Measurements from ENCODE around the gene KCNA10.
A peak's percentile ranks its signal among the peaks of the same experiment; 100 is the strongest.

The KCNA10 gene

GRCh38 chr1:110501488-110502132 is 17.4 kb downstream of the KCNA10 start:
- no peak overlapping the region for H3K4me3 Mint-ChIP-seq
- peaks cover 19% of the 10 kb centered on the region for H3K27me3 Mint-ChIP-seq (ENCODE audit: low read depth)
- no peaks in the 10 kb centered on the region for H3K9me3 Mint-ChIP-seq
- no peak for DNase-seq (ENCODE audit: low spot score)
- H3K27ac Mint-ChIP-seq = no peak overlapping the region
- no peaks in the 10 kb centered on the region for H3K4me1 Mint-ChIP-seq (ENCODE audit: low read depth)
- no peaks in the 10 kb centered on the region for H3K36me3 Mint-ChIP-seq (ENCODE audit: low read depth)

GRCh38 chr1:110498270-110498669 is 20.7 kb downstream of the KCNA10 start:
- no peak for DNase-seq (ENCODE audit: low spot score)
- Mint-ChIP-seq H3K36me3 (ENCODE audit: low read depth) (no peaks in the 10 kb centered on the region), H3K27me3 (ENCODE audit: low read depth) (peaks cover 12% of the 10 kb centered on the region), H3K4me1 (ENCODE audit: low read depth) (no peaks in the 10 kb centered on the region), H3K4me3 (no peak overlapping the region), H3K9me3 (no peaks in the 10 kb centered on the region), H3K27ac (no peak overlapping the region)

GRCh38 chr1:110495926-110496600 is 22.9 kb downstream of the KCNA10 start:
- no peaks in the 10 kb centered on the region for H3K4me1 Mint-ChIP-seq (ENCODE audit: low read depth)
- DNase-seq (ENCODE audit: low spot score) = peak; percentile 61
- H3K4me3 Mint-ChIP-seq = no peak overlapping the region
- H3K27ac Mint-ChIP-seq = no peak overlapping the region
- no peaks in the 10 kb centered on the region for H3K9me3 Mint-ChIP-seq
- no peaks in the 10 kb centered on the region for H3K36me3 Mint-ChIP-seq (ENCODE audit: low read depth)
- no peaks in the 10 kb centered on the region for H3K27me3 Mint-ChIP-seq (ENCODE audit: low read depth)

- DNase-seq (ENCODE audit: low spot score) = no peak
- Mint-ChIP-seq H3K4me3 (no peak overlapping the region), H3K9me3 (no peaks in the 10 kb centered on the region), H3K27ac (no peak overlapping the region), H3K27me3 (ENCODE audit: low read depth) (no peaks in the 10 kb centered on the region), H3K4me1 (ENCODE audit: low read depth) (no peaks in the 10 kb centered on the region), H3K36me3 (ENCODE audit: low read depth) (no peaks in the 10 kb centered on the region)
Measured at GRCh38 chr1:110494522-110495406, 24.2 kb downstream of the KCNA10 start.

- H3K27me3 Mint-ChIP-seq (ENCODE audit: low read depth) = no peaks in the 10 kb centered on the region
- no peaks in the 10 kb centered on the region for H3K9me3 Mint-ChIP-seq
- DNase-seq (ENCODE audit: low spot score) = no peak
- no peak overlapping the region for H3K27ac Mint-ChIP-seq
- H3K4me3 Mint-ChIP-seq = no peak overlapping the region
- H3K4me1 Mint-ChIP-seq (ENCODE audit: low read depth) = no peaks in the 10 kb centered on the region
- no peaks in the 10 kb centered on the region for H3K36me3 Mint-ChIP-seq (ENCODE audit: low read depth)
Measured at GRCh38 chr1:110494036-110494435, 24.9 kb downstream of the KCNA10 start.

GRCh38 chr1:110493059-110493699 is 25.8 kb downstream of the KCNA10 start:
- H3K27ac Mint-ChIP-seq = no peak overlapping the region
- H3K4me3 Mint-ChIP-seq = no peak overlapping the region
- DNase-seq (ENCODE audit: low spot score) = no peak

GRCh38 chr1:110492573-110492972 is 26.4 kb downstream of the KCNA10 start:
- H3K36me3 Mint-ChIP-seq (ENCODE audit: low read depth) = no peaks in the 10 kb centered on the region
- H3K4me3 Mint-ChIP-seq = no peak overlapping the region
- no peaks in the 10 kb centered on the region for H3K4me1 Mint-ChIP-seq (ENCODE audit: low read depth)
- H3K9me3 Mint-ChIP-seq = no peaks in the 10 kb centered on the region
- H3K27ac Mint-ChIP-seq = no peak overlapping the region
- DNase-seq (ENCODE audit: low spot score) = no peak
- no peaks in the 10 kb centered on the region for H3K27me3 Mint-ChIP-seq (ENCODE audit: low read depth)

More at GRCh38 chr1:110493059-110493699, 25.8 kb downstream of the KCNA10 start:
- Mint-ChIP-seq H3K9me3 (no peaks in the 10 kb centered on the region), H3K36me3 (ENCODE audit: low read depth) (no peaks in the 10 kb centered on the region), H3K27me3 (ENCODE audit: low read depth) (no peaks in the 10 kb centered on the region), H3K4me1 (ENCODE audit: low read depth) (no peaks in the 10 kb centered on the region)

- Mint-ChIP-seq H3K4me1 (ENCODE audit: low read depth) (no peaks in the 10 kb centered on the region), H3K27me3 (ENCODE audit: low read depth) (no peaks in the 10 kb centered on the region), H3K4me3 (no peak overlapping the region), H3K9me3 (no peaks in the 10 kb centered on the region), H3K27ac (no peak overlapping the region), H3K36me3 (ENCODE audit: low read depth) (no peaks in the 10 kb centered on the region)
- no peak for DNase-seq (ENCODE audit: low spot score)
Measured at GRCh38 chr1:110490791-110491451, 28.1 kb downstream of the KCNA10 start.

- no peak for DNase-seq (ENCODE audit: low spot score)
- no peaks in the 10 kb centered on the region for H3K36me3 Mint-ChIP-seq (ENCODE audit: low read depth)
- no peak overlapping the region for H3K27ac Mint-ChIP-seq
- H3K9me3 Mint-ChIP-seq = no peaks in the 10 kb centered on the region
- H3K27me3 Mint-ChIP-seq (ENCODE audit: low read depth) = no peaks in the 10 kb centered on the region
- no peaks in the 10 kb centered on the region for H3K4me1 Mint-ChIP-seq (ENCODE audit: low read depth)
- H3K4me3 Mint-ChIP-seq = no peak overlapping the region
Measured at GRCh38 chr1:110489973-110490542, 28.9 kb downstream of the KCNA10 start.

- Mint-ChIP-seq H3K27me3 (ENCODE audit: low read depth) (no peaks in the 10 kb centered on the region), H3K4me3 (no peak overlapping the region), H3K9me3 (no peaks in the 10 kb centered on the region), H3K36me3 (ENCODE audit: low read depth) (no peaks in the 10 kb centered on the region), H3K27ac (no peak overlapping the region), H3K4me1 (ENCODE audit: low read depth) (no peaks in the 10 kb centered on the region)
- no peak for DNase-seq (ENCODE audit: low spot score)
Measured at GRCh38 chr1:110489406-110489805, 29.6 kb downstream of the KCNA10 start.

- H3K27ac Mint-ChIP-seq = no peak overlapping the region
- no peaks in the 10 kb centered on the region for H3K4me1 Mint-ChIP-seq (ENCODE audit: low read depth)
- H3K36me3 Mint-ChIP-seq (ENCODE audit: low read depth) = no peaks in the 10 kb centered on the region
- H3K9me3 Mint-ChIP-seq = no peaks in the 10 kb centered on the region
- H3K27me3 Mint-ChIP-seq (ENCODE audit: low read depth) = no peaks in the 10 kb centered on the region
- no peak overlapping the region for H3K4me3 Mint-ChIP-seq
- DNase-seq (ENCODE audit: low spot score) = no peak
Measured at GRCh38 chr1:110488867-110489266, 30.1 kb downstream of the KCNA10 start.

GRCh38 chr1:110488161-110488560 is 30.8 kb downstream of the KCNA10 start:
- H3K4me1 Mint-ChIP-seq (ENCODE audit: low read depth) = no peaks in the 10 kb centered on the region
- DNase-seq (ENCODE audit: low spot score) = no peak
- no peaks in the 10 kb centered on the region for H3K36me3 Mint-ChIP-seq (ENCODE audit: low read depth)
- no peak overlapping the region for H3K27ac Mint-ChIP-seq
- no peaks in the 10 kb centered on the region for H3K9me3 Mint-ChIP-seq
- no peak overlapping the region for H3K4me3 Mint-ChIP-seq
- H3K27me3 Mint-ChIP-seq (ENCODE audit: low read depth) = peaks cover 2% of the 10 kb centered on the region

GRCh38 chr1:110487726-110488125 is 31.2 kb downstream of the KCNA10 start:
- Mint-ChIP-seq H3K27me3 (ENCODE audit: low read depth) (peaks cover 4% of the 10 kb centered on the region), H3K4me3 (no peak overlapping the region), H3K36me3 (ENCODE audit: low read depth) (no peaks in the 10 kb centered on the region), H3K4me1 (ENCODE audit: low read depth) (no peaks in the 10 kb centered on the region), H3K9me3 (no peaks in the 10 kb centered on the region), H3K27ac (no peak overlapping the region)
- DNase-seq (ENCODE audit: low spot score) = no peak
